Measurements from ENCODE around the gene PCDHGA1.

The PCDHGA1 gene

DNA sequence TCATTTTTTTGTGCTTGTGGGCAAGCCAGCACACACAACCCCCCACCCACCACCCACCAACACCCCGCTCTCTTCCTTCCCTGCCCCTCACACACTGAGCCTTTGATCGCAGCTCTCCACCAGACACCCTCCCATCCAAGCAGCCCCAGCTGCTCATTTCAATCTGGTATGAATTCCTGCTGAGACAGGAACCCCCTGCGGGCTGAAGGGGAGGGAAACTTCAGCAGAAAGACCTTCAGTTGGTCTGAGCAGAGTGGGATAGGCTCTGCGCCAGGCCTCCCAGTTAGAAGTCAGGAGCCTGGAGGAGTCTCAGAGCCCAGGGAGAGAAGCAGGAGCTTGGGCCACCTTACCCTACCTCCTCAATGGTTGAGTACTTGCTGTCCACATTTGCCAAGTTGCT lies 165.7 kb downstream of the PCDHGA1 start:
- H3K9me3 ChIP-seq (ENCODE audit: control insufficient read depth, low read length), result no peaks in the 10 kb centered on the region
- H3K27ac ChIP-seq (ENCODE audit: low read depth, low read length, severe bottlenecking), result peak overlapping the region; percentile 96
- H3K36me3 ChIP-seq (ENCODE audit: control insufficient read depth, insufficient read depth, low read length), result peaks cover 54% of the 10 kb centered on the region
- 29 to 39% methylated on average over 2 to 3 of the region's 4 CpGs for WGBS, 2 experiments (ENCODE audit: insufficient coverage in 2 of 2)
- H3K4me1 ChIP-seq (ENCODE audit: control insufficient read depth, insufficient read depth, low read length, poor library complexity, severe bottlenecking), result peaks cover 31% of the 10 kb centered on the region
- H3K4me3 ChIP-seq (ENCODE audit: extremely low read depth, insufficient read depth, low read length, poor library complexity, severe bottlenecking), result peak overlapping the region; percentile 24

- 74 to 87% methylated on average over 1 to 3 of the region's 7 CpGs for WGBS, 2 experiments (ENCODE audit: insufficient coverage in 2 of 2)
- peaks cover 4% of the 10 kb centered on the region for H3K4me1 ChIP-seq (ENCODE audit: control insufficient read depth, insufficient read depth, low read length, poor library complexity, severe bottlenecking)
- peaks cover 75% of the 10 kb centered on the region for H3K36me3 ChIP-seq (ENCODE audit: control insufficient read depth, insufficient read depth, low read length)
- peak overlapping the region; percentile 10 for H3K27ac ChIP-seq (ENCODE audit: low read depth, low read length, severe bottlenecking)
- H3K9me3 ChIP-seq (ENCODE audit: control insufficient read depth, low read length), result no peaks in the 10 kb centered on the region
- no peak overlapping the region for H3K4me3 ChIP-seq (ENCODE audit: extremely low read depth, insufficient read depth, low read length, poor library complexity, severe bottlenecking)
These were observed 171.4 kb downstream of the PCDHGA1 start for GRCh38 chr5:141501761-141502160.

- peaks cover 22% of the 10 kb centered on the region for H3K4me1 ChIP-seq (ENCODE audit: control insufficient read depth, insufficient read depth, low read length, poor library complexity, severe bottlenecking)
- no peak overlapping the region for H3K4me3 ChIP-seq (ENCODE audit: extremely low read depth, insufficient read depth, low read length, poor library complexity, severe bottlenecking)
- H3K27ac ChIP-seq (ENCODE audit: low read depth, low read length, severe bottlenecking), result no peak overlapping the region
- H3K36me3 ChIP-seq (ENCODE audit: control insufficient read depth, insufficient read depth, low read length), result peaks cover 61% of the 10 kb centered on the region
- 100% methylated on average over 1 of the region's 2 CpGs for WGBS, 2 experiments (ENCODE audit: insufficient coverage in 2 of 2)
- H3K9me3 ChIP-seq (ENCODE audit: control insufficient read depth, low read length), result no peaks in the 10 kb centered on the region
These were observed 173.4 kb downstream of the PCDHGA1 start for GRCh38 chr5:141503681-141504080.

DNA sequence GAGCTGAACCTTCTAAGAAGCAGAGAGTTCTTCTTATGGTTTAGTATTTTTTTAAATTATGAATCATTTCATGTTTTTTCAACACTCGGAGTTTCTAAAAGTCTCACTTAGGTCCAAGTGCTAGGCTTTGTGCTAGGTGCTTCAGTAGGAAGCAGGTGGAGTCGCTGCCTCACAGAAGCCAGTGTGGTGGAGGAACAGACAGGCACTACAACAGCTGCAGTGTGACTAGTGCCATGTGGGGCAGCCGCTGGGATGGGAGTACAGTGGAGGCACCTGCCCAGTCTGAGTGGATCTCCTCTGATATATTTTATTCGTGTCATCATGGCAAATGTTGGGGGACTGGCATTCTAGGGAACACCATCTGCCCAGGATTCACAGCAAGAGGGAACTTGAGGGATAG lies 173.9 kb downstream of the PCDHGA1 start:
- peaks cover 57% of the 10 kb centered on the region for H3K36me3 ChIP-seq (ENCODE audit: control insufficient read depth, insufficient read depth, low read length)
- no peaks in the 10 kb centered on the region for H3K9me3 ChIP-seq (ENCODE audit: control insufficient read depth, low read length)
- no peak overlapping the region for H3K4me3 ChIP-seq (ENCODE audit: extremely low read depth, insufficient read depth, low read length, poor library complexity, severe bottlenecking)
- WGBS, 2 experiments (ENCODE audit: insufficient coverage in 2 of 2), result 95 to 100% methylated on average over 3 to 4 of the region's 4 CpGs
- peaks cover 24% of the 10 kb centered on the region for H3K4me1 ChIP-seq (ENCODE audit: control insufficient read depth, insufficient read depth, low read length, poor library complexity, severe bottlenecking)
- no peak overlapping the region for H3K27ac ChIP-seq (ENCODE audit: low read depth, low read length, severe bottlenecking)

DNA sequence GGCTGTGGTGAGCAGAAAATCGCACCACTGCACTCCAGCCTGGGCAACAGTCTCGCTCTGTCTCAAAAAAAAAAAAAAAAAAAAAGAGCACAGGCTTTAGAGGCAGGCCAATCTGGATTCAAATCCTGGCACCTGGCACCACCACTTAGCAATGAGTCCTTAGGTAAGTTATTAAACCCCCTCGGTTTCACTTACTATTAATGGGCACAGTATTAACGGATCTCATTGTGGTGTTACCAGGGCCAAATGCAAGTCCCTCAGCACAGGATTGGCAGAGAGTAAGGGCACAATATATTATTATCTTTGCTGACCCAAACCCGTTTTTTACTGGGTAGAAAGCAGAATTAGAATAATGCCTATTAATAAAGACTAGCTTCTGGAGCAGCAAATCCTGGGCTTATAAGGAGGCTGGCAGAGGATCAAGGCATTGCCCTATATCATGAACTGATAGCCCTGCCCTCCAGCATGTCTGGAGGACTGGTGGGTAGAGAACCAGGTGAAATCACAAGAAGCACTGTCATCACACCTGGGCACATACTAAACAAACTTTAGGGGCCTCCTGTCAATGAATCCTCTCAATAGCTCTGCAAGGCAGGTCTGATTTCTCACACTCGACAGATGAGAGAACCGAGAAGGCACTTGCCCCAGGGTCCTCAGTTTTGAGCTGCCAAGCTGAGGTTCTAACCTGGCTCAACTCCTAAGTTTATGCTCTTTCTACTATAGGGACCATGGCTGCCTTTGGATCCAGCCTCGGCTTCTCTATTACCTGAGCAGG lies 176.3 kb downstream of the PCDHGA1 start:
- Histone ChIP-seq H3K4me1 (ENCODE audit: control insufficient read depth, insufficient read depth, low read length, poor library complexity, severe bottlenecking) (peaks cover 38% of the 10 kb centered on the region), H3K9me3 (ENCODE audit: control insufficient read depth, low read length) (no peaks in the 10 kb centered on the region), H3K4me3 (ENCODE audit: extremely low read depth, insufficient read depth, low read length, poor library complexity, severe bottlenecking) (no peak overlapping the region), H3K27ac (ENCODE audit: low read depth, low read length, severe bottlenecking) (peak overlapping the region; percentile 95), H3K36me3 (ENCODE audit: control insufficient read depth, insufficient read depth, low read length) (peaks cover 67% of the 10 kb centered on the region)
- WGBS, 2 experiments (ENCODE audit: insufficient coverage in 2 of 2), result 87 to 92% methylated on average over 6 to 8 of the region's 8 CpGs

GRCh38 chr5:141507387-141508091 lies 177.2 kb downstream of the PCDHGA1 start:
- H3K36me3 ChIP-seq (ENCODE audit: control insufficient read depth, insufficient read depth, low read length), result peaks cover 71% of the 10 kb centered on the region
- H3K27ac ChIP-seq (ENCODE audit: low read depth, low read length, severe bottlenecking), result peak overlapping the region; percentile 95
- no peaks in the 10 kb centered on the region for H3K9me3 ChIP-seq (ENCODE audit: control insufficient read depth, low read length)
- peaks cover 47% of the 10 kb centered on the region for H3K4me1 ChIP-seq (ENCODE audit: control insufficient read depth, insufficient read depth, low read length, poor library complexity, severe bottlenecking)
- 41 to 58% methylated on average over 4 to 6 of the region's 11 CpGs for WGBS, 2 experiments (ENCODE audit: insufficient coverage in 2 of 2)
- H3K4me3 ChIP-seq (ENCODE audit: extremely low read depth, insufficient read depth, low read length, poor library complexity, severe bottlenecking), result no peak overlapping the region

DNA sequence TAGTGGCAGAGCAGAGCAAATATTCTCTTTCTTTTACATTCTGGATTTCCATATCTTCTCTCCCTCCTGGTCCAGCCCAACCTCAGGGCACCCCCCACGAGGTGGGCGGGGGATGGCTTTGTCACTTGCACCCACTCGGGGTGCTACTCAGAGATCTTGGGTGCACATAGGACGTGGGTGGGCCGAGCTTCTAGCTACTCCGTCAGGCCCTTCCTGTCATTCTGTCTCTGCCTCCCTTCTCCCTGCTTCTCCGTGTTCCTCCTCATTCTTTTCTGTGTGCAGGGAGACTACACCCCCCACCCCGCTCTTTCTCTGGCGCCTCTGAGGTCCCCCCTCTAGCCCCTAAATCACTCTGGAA lies 178.1 kb downstream of the PCDHGA1 start:
- H3K27ac ChIP-seq (ENCODE audit: low read depth, low read length, severe bottlenecking), result peak overlapping the region; percentile 95
- WGBS, 2 experiments (ENCODE audit: insufficient coverage in 2 of 2), result 0 to 14% methylated on average over 1 to 9 of the region's 9 CpGs
- H3K9me3 ChIP-seq (ENCODE audit: control insufficient read depth, low read length), result no peaks in the 10 kb centered on the region
- peaks cover 66% of the 10 kb centered on the region for H3K36me3 ChIP-seq (ENCODE audit: control insufficient read depth, insufficient read depth, low read length)
- H3K4me1 ChIP-seq (ENCODE audit: control insufficient read depth, insufficient read depth, low read length, poor library complexity, severe bottlenecking), result peaks cover 56% of the 10 kb centered on the region
- H3K4me3 ChIP-seq (ENCODE audit: extremely low read depth, insufficient read depth, low read length, poor library complexity, severe bottlenecking), result peak overlapping the region; percentile 18

- peaks cover 62% of the 10 kb centered on the region for H3K4me1 ChIP-seq (ENCODE audit: control insufficient read depth, insufficient read depth, low read length, poor library complexity, severe bottlenecking)
- H3K9me3 ChIP-seq (ENCODE audit: control insufficient read depth, low read length), result no peaks in the 10 kb centered on the region
- H3K36me3 ChIP-seq (ENCODE audit: control insufficient read depth, insufficient read depth, low read length), result peaks cover 60% of the 10 kb centered on the region
- H3K27ac ChIP-seq (ENCODE audit: low read depth, low read length, severe bottlenecking), result peak overlapping the region; percentile 95
- H3K4me3 ChIP-seq (ENCODE audit: extremely low read depth, insufficient read depth, low read length, poor library complexity, severe bottlenecking), result peak overlapping the region; percentile 18
- 40 to 46% methylated on average over 3 to 7 of the region's 23 CpGs for WGBS, 2 experiments (ENCODE audit: insufficient coverage in 2 of 2)
These were observed 178.7 kb downstream of the PCDHGA1 start for GRCh38 chr5:141508798-141509611.

DNA sequence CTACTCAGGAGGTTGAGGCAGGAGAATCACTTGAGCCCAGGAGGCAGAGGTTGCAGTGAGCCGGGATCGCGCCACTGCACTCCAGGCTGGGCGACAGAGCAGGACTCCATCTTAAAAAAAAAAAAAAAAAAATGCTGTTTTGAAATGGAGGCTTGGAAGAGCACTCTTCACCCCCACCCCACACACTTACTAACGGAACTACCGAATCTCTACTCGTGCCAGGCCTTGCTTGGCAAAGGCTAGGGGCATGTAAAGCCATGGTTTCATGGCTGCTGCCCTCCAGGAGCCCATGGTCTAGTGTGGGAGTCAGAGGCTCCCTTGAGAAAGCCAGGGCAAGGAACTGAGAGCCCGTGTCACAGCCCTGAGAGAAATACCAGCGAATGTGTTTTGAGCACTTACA lies 179.8 kb downstream of the PCDHGA1 start:
- WGBS, 2 experiments (ENCODE audit: insufficient coverage in 2 of 2), result 85 to 100% methylated on average over 2 to 6 of the region's 9 CpGs
- Histone ChIP-seq H3K27ac (ENCODE audit: low read depth, low read length, severe bottlenecking) (no peak overlapping the region), H3K4me1 (ENCODE audit: control insufficient read depth, insufficient read depth, low read length, poor library complexity, severe bottlenecking) (peaks cover 73% of the 10 kb centered on the region), H3K36me3 (ENCODE audit: control insufficient read depth, insufficient read depth, low read length) (peaks cover 49% of the 10 kb centered on the region), H3K9me3 (ENCODE audit: control insufficient read depth, low read length) (no peaks in the 10 kb centered on the region), H3K4me3 (ENCODE audit: extremely low read depth, insufficient read depth, low read length, poor library complexity, severe bottlenecking) (no peak overlapping the region)

DNA sequence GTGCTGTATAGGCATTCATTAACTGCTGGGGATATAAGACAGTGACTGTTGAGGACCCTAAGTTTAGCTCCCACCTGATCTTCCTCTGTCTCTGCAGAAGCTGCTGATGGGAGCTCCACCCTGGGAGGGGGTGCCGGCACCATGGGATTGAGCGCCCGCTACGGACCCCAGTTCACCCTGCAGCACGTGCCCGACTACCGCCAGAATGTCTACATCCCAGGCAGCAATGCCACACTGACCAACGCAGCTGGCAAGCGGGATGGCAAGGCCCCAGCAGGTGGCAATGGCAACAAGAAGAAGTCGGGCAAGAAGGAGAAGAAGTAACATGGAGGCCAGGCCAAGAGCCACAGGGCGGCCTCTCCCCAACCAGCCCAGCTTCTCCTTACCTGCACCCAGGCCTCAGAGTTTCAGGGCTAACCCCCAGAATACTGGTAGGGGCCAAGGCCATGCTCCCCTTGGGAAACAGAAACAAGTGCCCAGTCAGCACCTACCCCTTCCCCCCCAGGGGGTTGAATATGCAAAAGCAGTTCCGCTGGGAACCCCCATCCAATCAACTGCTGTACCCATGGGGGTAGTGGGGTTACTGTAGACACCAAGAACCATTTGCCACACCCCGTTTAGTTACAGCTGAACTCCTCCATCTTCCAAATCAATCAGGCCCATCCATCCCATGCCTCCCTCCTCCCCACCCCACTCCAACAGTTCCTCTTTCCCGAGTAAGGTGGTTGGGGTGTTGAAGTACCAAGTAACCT lies 180.7 kb downstream of the PCDHGA1 start:
- Histone ChIP-seq H3K4me3 (ENCODE audit: extremely low read depth, insufficient read depth, low read length, poor library complexity, severe bottlenecking) (no peak overlapping the region), H3K4me1 (ENCODE audit: control insufficient read depth, insufficient read depth, low read length, poor library complexity, severe bottlenecking) (peaks cover 80% of the 10 kb centered on the region), H3K36me3 (ENCODE audit: control insufficient read depth, insufficient read depth, low read length) (peaks cover 48% of the 10 kb centered on the region), H3K9me3 (ENCODE audit: control insufficient read depth, low read length) (no peaks in the 10 kb centered on the region), H3K27ac (ENCODE audit: low read depth, low read length, severe bottlenecking) (no peak overlapping the region)
- 86 to 100% methylated on average over 2 to 10 of the region's 14 CpGs for WGBS, 2 experiments (ENCODE audit: insufficient coverage in 2 of 2)
